HepG2 (cell line): Measurements from ENCODE around the gene FGFBP1. TPM values are rescaled to one million over a fixed set of nuclear protein-coding genes. Genes with fewer than 3 reads are reported as not detected.

ENCODE experiments used
- ATAC-seq: fragments of 200-7000 bp; cut with Tn5 transposase; 3 replicates; pipeline ENCODE4 v1.9.1; 2020; ENCODE audit warnings: mild to moderate bottlenecking, moderate library complexity
- BruUV-seq: library from RNA; stranded (reverse); fragments of 400-500 nt; replicated peaks from 2 replicates; lab custom pipeline; 2021; lab: Mats Ljungman, UMichigan
- CTCF ChIA-PET: fragments of 300-600 bp; formaldehyde crosslinking; extraction: SDS; loops from one replicate; lab custom pipeline; 2021; ENCODE audit warnings: low total read pairs, inconsistent platforms, low intra/inter-chr PET ratio; lab: Yijun Ruan, JAX
- POLR2A ChIA-PET: fragments of 350-600 bp; sonication (Branson Sonifier 250); formaldehyde crosslinking; loops from one replicate; lab custom pipeline; 2020; ENCODE audit warnings: antibody characterized with exemption, inconsistent platforms; lab: Yijun Ruan, JAX
- DNase-seq: peaks from one replicate; pipeline ENCODE4 v3.0.0-alpha.2; 2015; ENCODE audit warnings: low spot score
- FAIRE-seq: peaks from 3 replicates; lab custom pipeline; 2011; peaks lifted over from hg19 to GRCh38; lab: Jason Lieb, UNC
- H2AFZ ChIP-seq: one replicate; pipeline ENCODE4 v1.6.1; 2011; ENCODE audit warnings: low read length, inconsistent platforms
- H3K27ac ChIP-seq: fragments of 300-600 bp; 3 replicates; pipeline ENCODE4 v1.8.0; 2011; ENCODE audit warnings: mixed run types, mild to moderate bottlenecking, mixed read lengths, low read length, inconsistent platforms; ENCODE audit not compliant: insufficient read depth; ENCODE audit errors: extremely low read length
- H3K27me3 ChIP-seq, 2 experiments: fragments of 200-600 bp in 1 of 2; 2 replicates in 1 of 2; 3 replicates in 1 of 2; pipeline versions ENCODE4 v1.6.0 to v1.8.0; 2011; ENCODE audit warnings: low read length in 2 of 2, mild to moderate bottlenecking in 2 of 2, moderate library complexity in 2 of 2, inconsistent platforms in 1 of 2; ENCODE audit not compliant: insufficient read depth in 2 of 2, control insufficient read depth in 1 of 2
- H3K36me3 ChIP-seq, 2 experiments: fragments of 200-600 bp in 1 of 2; replicated peaks in 1 of 2; 2 replicates in 1 of 2; 3 replicates in 1 of 2; pipeline versions ENCODE4 v1.5.1 to v1.8.0; 2011; ENCODE audit warnings: low read length in 2 of 2, inconsistent platforms in 1 of 2; ENCODE audit not compliant: insufficient read depth in 2 of 2, control insufficient read depth in 1 of 2
- H3K4me1 ChIP-seq: 2 replicates; pipeline ENCODE4 v1.5.1; 2012; ENCODE audit warnings: low read length, inconsistent platforms; ENCODE audit not compliant: insufficient read depth
- H3K4me2 ChIP-seq: 2 replicates; pipeline ENCODE4 v1.6.0; 2011; ENCODE audit warnings: low read depth, low read length, inconsistent platforms
- H3K4me3 ChIP-seq, 3 experiments: fragments of 200-600 bp in 1 of 3; sonication (generic), shearing (Covaris generic) in 1 of 3; replicated peaks in 1 of 3; 2 replicates each; pipeline ENCODE4 v1.5.1; 2011 to 2016; ENCODE audit warnings: low read length in 3 of 3, inconsistent platforms in 2 of 3, low read depth in 2 of 3, mild to moderate bottlenecking in 2 of 3, control low read depth in 1 of 3, mixed read lengths in 1 of 3; ENCODE audit not compliant: insufficient read depth in 1 of 3
- H3K79me2 ChIP-seq: one replicate; pipeline ENCODE4 v1.6.1; 2011; ENCODE audit warnings: low read length, inconsistent platforms; ENCODE audit not compliant: insufficient read depth
- H3K9ac ChIP-seq: 2 replicates; pipeline ENCODE4 v1.6.0; 2011; ENCODE audit warnings: mild to moderate bottlenecking, low read depth, low read length, inconsistent platforms; ENCODE audit not compliant: insufficient read depth
- H3K9me3 ChIP-seq: 2 replicates; pipeline ENCODE4 v1.5.1; 2012; ENCODE audit warnings: mild to moderate bottlenecking, low read length
- H4K20me1 ChIP-seq: 2 replicates; pipeline ENCODE4 v1.6.0; 2011; ENCODE audit warnings: inconsistent platforms, mild to moderate bottlenecking, low read length, moderate library complexity; ENCODE audit not compliant: insufficient read depth
- BHLHE40 ChIP-seq: IDR thresholded peaks from 2 replicates; pipeline ENCODE4 v1.6.1; 2011; ENCODE audit warnings: low read length, improper control_type of control experiment
- FOSL2 ChIP-seq: sonication (generic); formaldehyde crosslinking; IDR thresholded peaks from 2 replicates; pipeline ENCODE4 v1.4.0; 2020; ENCODE audit warnings: missing genetic modification reagents
- IKZF4 ChIP-seq: sonication (generic); formaldehyde crosslinking; IDR thresholded peaks from 2 replicates; pipeline ENCODE4 v1.5.1; 2020; ENCODE audit warnings: borderline replicate concordance, mild to moderate bottlenecking, low read depth, missing genetic modification reagents; ENCODE audit errors: not compliant biosample characterization
- KDM5B ChIP-seq: sonication (generic); formaldehyde crosslinking; IDR thresholded peaks from 2 replicates; pipeline ENCODE4 v1.4.0; 2020; ENCODE audit warnings: missing genetic modification reagents, mild to moderate bottlenecking, borderline replicate concordance
- MAF1 ChIP-seq: sonication (generic); formaldehyde crosslinking; IDR thresholded peaks from 2 replicates; pipeline ENCODE4 v1.5.0; 2020; ENCODE audit warnings: missing genetic modification reagents, borderline replicate concordance
- PHF5A ChIP-seq: IDR thresholded peaks from one replicate; pipeline ENCODE4 v1.6.1; 2018; ENCODE audit warnings: low read depth, missing genetic modification reagents; ENCODE audit not compliant: unreplicated experiment
- RFX5 ChIP-seq: IDR thresholded peaks from 2 replicates; pipeline ENCODE4 v1.6.1; 2011; ENCODE audit warnings: low read depth, low read length, improper control_type of control experiment
- SATB2 ChIP-seq: sonication (generic); formaldehyde crosslinking; IDR thresholded peaks from 2 replicates; pipeline ENCODE4 v1.5.0; 2020; ENCODE audit warnings: missing genetic modification reagents
- SMAD3 ChIP-seq: sonication (generic); formaldehyde crosslinking; IDR thresholded peaks from 2 replicates; pipeline ENCODE4 v1.4.0; 2020; ENCODE audit warnings: missing genetic modification reagents
- USF2 ChIP-seq, 2 experiments: sonication (generic) in 1 of 2; formaldehyde crosslinking in 1 of 2; IDR thresholded peaks; 2 replicates each; pipeline versions ENCODE4 v1.5.1 to v1.6.1; 2011 to 2020; ENCODE audit warnings: borderline replicate concordance in 1 of 2, low read depth in 1 of 2, low read length in 1 of 2, mild to moderate bottlenecking in 1 of 2, missing genetic modification reagents in 1 of 2, moderate library complexity in 1 of 2
- ZNF496 ChIP-seq: sonication (generic); formaldehyde crosslinking; IDR thresholded peaks from 2 replicates; pipeline ENCODE4 v1.8.1; 2023; ENCODE audit warnings: mild to moderate bottlenecking, moderate library complexity, missing genetic modification reagents; ENCODE audit not compliant: insufficient replicate concordance
- ZNF574 ChIP-seq: sonication (generic); formaldehyde crosslinking; IDR thresholded peaks from 2 replicates; pipeline ENCODE4 v1.4.0; 2020; ENCODE audit warnings: missing genetic modification reagents
- ZNF691 ChIP-seq: sonication (generic); formaldehyde crosslinking; IDR thresholded peaks from 2 replicates; pipeline ENCODE4 v1.4.0; 2020; ENCODE audit warnings: missing genetic modification reagents, low read depth, mild to moderate bottlenecking, borderline replicate concordance
- ZNF724P ChIP-seq: sonication (generic); formaldehyde crosslinking; IDR thresholded peaks from 2 replicates; pipeline ENCODE4 v1.8.0; 2022; ENCODE audit warnings: missing genetic modification reagents, borderline replicate concordance
- ZNF737 ChIP-seq: sonication (generic); formaldehyde crosslinking; IDR thresholded peaks from 2 replicates; pipeline ENCODE4 v1.5.0; 2020; ENCODE audit warnings: missing genetic modification reagents, mild to moderate bottlenecking, borderline replicate concordance
- ZNF746 ChIP-seq: sonication (generic); formaldehyde crosslinking; IDR thresholded peaks from 2 replicates; pipeline ENCODE4 v1.8.0; 2022; ENCODE audit warnings: mild to moderate bottlenecking, missing genetic modification reagents
- ZZZ3 ChIP-seq: sonication (generic); formaldehyde crosslinking; IDR thresholded peaks from 2 replicates; pipeline ENCODE4 v1.4.0; 2020; ENCODE audit warnings: missing genetic modification reagents, mild to moderate bottlenecking, borderline replicate concordance
- WGBS: methylation state at CpG from one replicate; pipeline ENCODE4 v1.1.6; 2017; ENCODE audit warnings: low lambda C conversion rate; 5-methylcytosine and 5-hydroxymethylcytosine counted together
- in situ Hi-C: cut with HindIII; loops from 2 replicates; pipeline ENCODE4 v1.10.0; 2017; ENCODE audit warnings: low pct_unique_long_range_greater_than_20kb; ENCODE audit not compliant: extremely low pct_ligation_motif_present
- intact Hi-C: fragments of 100-400 bp; cut with micrococcal nuclease; formaldehyde crosslinking; loops from one replicate; pipeline ENCODE4 v1.10.0; 2022; ENCODE audit not compliant: unreplicated experiment
- polyA plus RNA-seq, 8 experiments: library from polyadenylated mRNA; depleted of rRNA in 3 of 8; stranded (reverse) in 7 of 8; unstranded in 1 of 8; fragments of >200 nt; fragmentation: Illumina TruSeq in 4 of 8; extraction: Trizol in 4 of 8; gene quantifications; 2 replicates each; pipeline versions ENCODE4 v1.2.1 to v1.2.3, GENCODE V29; 2011 to 2016; ENCODE audit warnings: low read depth in 4 of 8, missing spikeins in 1 of 8, mixed read lengths in 1 of 8; ENCODE audit not compliant: insufficient read depth in 1 of 8
- total RNA-seq, 5 experiments: library from RNA; depleted of rRNA; stranded (reverse); fragments of >200 nt; fragmentation: Illumina TruSeq; extraction: Trizol; gene quantifications; 2 replicates each; pipeline ENCODE4 v1.2.3, GENCODE V29; 2016; ENCODE audit warnings: low read depth in 1 of 5

The FGFBP1 gene
- total and polyA plus RNA-seq, 2 of the 13 experiments (the other 11 are each of a cell fraction or from before 2014, with no cell fraction given) = not detected

- TF ChIP-seq ZNF496 (CRISPR knock-in tag) = no peak
- TF ChIP-seq FOSL2 = no peak
Measured at GRCh38 chr4:15934259-15934658, 4.3 kb downstream of the FGFBP1 start (continued).

GRCh38 chr4:15931451-15932210, 6.9 kb downstream of the FGFBP1 start:
- no peak overlapping the region for H3K4me3 ChIP-seq
- no peaks in the 10 kb centered on the region for H3K4me1 ChIP-seq
- no peaks in the 10 kb centered on the region for H3K9me3 ChIP-seq
- no peak overlapping the region for H3K9ac ChIP-seq
- no peak for ATAC-seq
- BruUV-seq = no TSS peak
- H3K27ac ChIP-seq = no peak overlapping the region
- POLR2A ChIA-PET = no interaction called here
- no peaks in the 10 kb centered on the region for H3K36me3 ChIP-seq
- H3K4me2 ChIP-seq = no peak overlapping the region
- no peak for FAIRE-seq
- in situ Hi-C loops (no loop called here), intact Hi-C loops (no loop called here)
- WGBS = 23% methylated on average over 5 of the region's 5 CpGs
- no peaks in the 10 kb centered on the region for H3K79me2 ChIP-seq
- DNase-seq = no peak
- no peak overlapping the region for H2AFZ ChIP-seq
- CTCF ChIA-PET = no interaction called here
- no peaks in the 10 kb centered on the region for H4K20me1 ChIP-seq
- H3K27me3 ChIP-seq = peaks cover 6 to 29% of the 10 kb centered on the region in 2 experiments; a peak in 3 of 5 replicates
- TF ChIP-seq SATB2 (CRISPR knock-in tag) (no peak), MAF1 (CRISPR knock-in tag) (no peak), ZNF746 (no peak), RFX5 (no peak), KDM5B (CRISPR knock-in tag) (no peak), SMAD3 (CRISPR knock-in tag) (no peak), ZNF691 (CRISPR knock-in tag) (no peak), ZNF574 (no peak), IKZF4 (CRISPR knock-in tag) (no peak), ZNF724P (CRISPR knock-in tag) (no peak), PHF5A (CRISPR knock-in tag) (no peak), ZZZ3 (CRISPR knock-in tag) (no peak), BHLHE40 (no peak), USF2 (IDR thresholded peaks at IDR 0.05; ENCODE audit: low read depth, low read length) (no peak), USF2 (CRISPR knock-in tag; IDR thresholded peaks at IDR 0.05; ENCODE audit: borderline replicate concordance) (no peak), ZNF737 (no peak)
